Articular chondrocyte of knee joint (primary cell): Measurements from ENCODE around the gene SUMO2. TPM values are rescaled to one million over a fixed set of nuclear protein-coding genes. Genes with fewer than 3 reads are reported as not detected.

Experiments used
- small RNA-seq: library from RNA; depleted of rRNA; stranded (forward); fragments of <200 nt; gene quantifications from one replicate; pipeline ENCODE3, GENCODE V24; 2012
- total RNA-seq: library from RNA; depleted of rRNA; stranded (reverse); fragments of >200 nt; gene quantifications from 2 replicates; pipeline ENCODE4 v1.2.3, GENCODE V29; 2012

Gene SUMO2
- total RNA-seq: 104 and 119 TPM in 2 replicates

GRCh38 chr17:75182569-75183436 is at the start of gene SUMO2:
TSS of gene SUMO2 (minus strand) at chr17:75182959. CDS start at chr17:75182834, 125 bp downstream.

DNA sequence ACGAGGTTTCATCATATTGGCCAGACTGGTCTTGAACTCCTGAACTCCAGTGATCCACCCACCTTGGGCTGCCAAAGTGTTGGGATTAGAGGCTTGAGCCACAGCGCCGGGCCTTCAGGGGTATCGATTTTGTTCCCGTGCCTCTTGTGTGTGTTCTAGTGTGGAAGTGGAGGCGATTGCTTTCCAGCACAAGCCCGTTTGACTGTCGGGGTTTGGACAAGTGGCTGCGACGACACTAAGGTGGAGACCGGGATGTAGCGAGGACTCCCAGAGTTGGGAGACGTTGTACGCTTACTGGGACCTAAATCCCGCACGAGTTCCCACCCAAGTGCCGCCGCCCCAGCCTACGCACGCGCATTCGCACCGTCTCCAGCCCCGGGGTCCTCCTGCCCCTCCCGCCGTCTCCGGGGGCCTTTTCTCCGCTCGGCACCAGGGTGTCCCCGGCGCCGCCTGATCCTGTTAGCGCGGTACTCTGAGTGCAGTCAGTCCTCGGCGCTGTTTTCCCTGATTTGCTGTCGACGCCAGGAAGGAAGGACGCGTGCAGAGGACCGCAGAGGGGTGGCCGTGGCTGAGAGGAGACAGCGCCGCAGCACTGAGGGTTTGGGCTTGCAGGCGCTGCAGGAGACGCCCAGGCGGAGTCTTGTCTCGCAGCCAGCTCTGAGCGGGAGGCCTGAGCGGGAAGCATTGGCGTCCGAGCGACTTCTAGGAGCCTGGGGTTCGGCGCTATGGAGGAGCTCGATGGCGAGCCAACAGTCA is 22.5 kb upstream of the SUMO2 start, which contains the start of gene NUP85:
Gene NUP85 (plus strand): TSS at position 643 of the 756 bp plus-strand sequence. CDS start 83 bp downstream, at position 726.

GRCh38 chr17:75154195-75155106 is 28.3 kb downstream of the SUMO2 start, which contains the start of gene JPT1:
TSS of gene JPT1 (minus strand) at chr17:75154512. CDS start at chr17:75154397, 115 bp downstream.

GRCh38 chr17:75131278-75132017 is 51.3 kb downstream of the SUMO2 start, which contains the start of gene NT5C:
TSS of gene NT5C (minus strand) at chr17:75131742. CDS start at chr17:75131707, 35 bp downstream.

Small RNA genes lying within 50 kb of the gene (small RNA-seq; reads per million reads assigned to genes)
- not detected for gene RF00019

Other genes with a start within 250 kb of the SUMO2 start
- gene OTOP3, start 247.1 kb downstream of the SUMO2 start, total RNA-seq: not detected in 2 replicates
- gene HID1, start 210.2 kb downstream of the SUMO2 start, total RNA-seq: 0.32 TPM in 1 of 2 replicates, not detected in the other
- gene CDR2L, start 195.3 kb downstream of the SUMO2 start, total RNA-seq: 15.2 and 15.7 TPM in 2 replicates
- gene MRPL58, start 170.3 kb downstream of the SUMO2 start, total RNA-seq: 25.7 and 35.7 TPM in 2 replicates
- gene ATP5PD, start 136.0 kb downstream of the SUMO2 start, total RNA-seq: 415 and 418 TPM in 2 replicates
- gene KCTD2, start 135.7 kb downstream of the SUMO2 start, total RNA-seq: 26.9 and 29.1 TPM in 2 replicates
- 14.6 and 15.5 TPM in 2 replicates for gene SLC16A5, start 95.0 kb downstream of the SUMO2 start, total RNA-seq
- 3.3 and 4.1 TPM in 2 replicates for gene ARMC7, start 73.0 kb downstream of the SUMO2 start, total RNA-seq
- 35.3 and 51.9 TPM in 2 replicates for gene NT5C, start 51.2 kb downstream of the SUMO2 start, total RNA-seq
- 86.7 and 87.4 TPM in 2 replicates for gene JPT1, start 28.4 kb downstream of the SUMO2 start, total RNA-seq
- 23.7 and 24.1 TPM in 2 replicates for gene NUP85, start 22.7 kb upstream of the SUMO2 start, total RNA-seq
- gene GGA3, start 78.6 kb upstream of the SUMO2 start, total RNA-seq: 11.9 and 15.3 TPM in 2 replicates
- gene MRPS7, start 78.9 kb upstream of the SUMO2 start, total RNA-seq: 35.3 and 35.4 TPM in 2 replicates
- 6.2 and 8.0 TPM in 2 replicates for gene MIF4GD, start 88.3 kb upstream of the SUMO2 start, total RNA-seq
- 3.5 and 5.0 TPM in 2 replicates for gene SLC25A19, start 106.5 kb upstream of the SUMO2 start, total RNA-seq
- gene GRB2, start 222.7 kb upstream of the SUMO2 start, total RNA-seq: 66.6 and 73.7 TPM in 2 replicates